PC-9 (cell line): ENCODE results near the gene XPO6. TPM values are rescaled to one million over a fixed set of nuclear protein-coding genes. Genes with fewer than 3 reads are reported as not detected.

Experiments used
- BruUV-seq: library from RNA; stranded (reverse); fragments of 400-500 nt; replicated peaks from 2 replicates; lab custom pipeline; 2021; lab: Mats Ljungman, UMichigan
- CTCF ChIA-PET: fragments of 300-600 bp; sonication (Branson Sonifier 250); formaldehyde crosslinking; loops from one replicate; lab custom pipeline; 2022; ENCODE audit warnings: antibody characterized with exemption; lab: Charles Lee
- POLR2A ChIA-PET: fragments of 300-600 bp; sonication (Branson Sonifier 250); formaldehyde crosslinking; loops from one replicate; lab custom pipeline; 2022; ENCODE audit warnings: antibody characterized with exemption; ENCODE audit not compliant: unreplicated experiment; lab: Charles Lee
- DNase-seq, 2 experiments: peaks; one replicate each; pipeline versions ENCODE4 v3.0.0 to v3.0.0-alpha.2; 2015 to 2022; ENCODE audit warnings: mixed read lengths in 1 of 2
- H2AFZ ChIP-seq: fragments of 200-600 bp; sonication (generic); 2 replicates; pipeline ENCODE4 v1.8.1; 2017; ENCODE audit warnings: antibody characterized with exemption
- H3F3A ChIP-seq: fragments of 200-600 bp; sonication (generic); 2 replicates; pipeline ENCODE4 v1.8.1; 2017; ENCODE audit warnings: antibody characterized with exemption, mild to moderate bottlenecking, low read depth; ENCODE audit not compliant: insufficient read depth
- H3K27ac ChIP-seq: fragments of 200-600 bp; sonication (generic); 2 replicates; pipeline ENCODE4 v1.6.1; 2016; ENCODE audit warnings: mixed run types
- H3K27me3 ChIP-seq: fragments of 200-600 bp; sonication (generic); 2 replicates; pipeline ENCODE4 v1.6.1; 2016; ENCODE audit warnings: low read depth, mixed run types; ENCODE audit not compliant: insufficient read depth
- H3K36me3 ChIP-seq: fragments of 200-600 bp; sonication (generic); 2 replicates; pipeline ENCODE4 v1.6.1; 2016; ENCODE audit warnings: low read depth, mixed run types
- H3K4me1 ChIP-seq: fragments of 200-600 bp; sonication (generic); replicated peaks from 2 replicates; pipeline ENCODE4 v1.6.1; 2016; ENCODE audit warnings: mixed run types; ENCODE audit not compliant: insufficient read depth
- H3K4me2 ChIP-seq: fragments of 200-600 bp; sonication (generic); 2 replicates; pipeline ENCODE4 v1.6.1; 2017; ENCODE audit warnings: mixed run types
- H3K4me3 ChIP-seq: fragments of 200-600 bp; sonication (generic); 2 replicates; pipeline ENCODE4 v1.6.1; 2016; ENCODE audit warnings: mixed run types
- H3K79me2 ChIP-seq: fragments of 200-600 bp; sonication (generic); 2 replicates; pipeline ENCODE4 v1.6.1; 2017; ENCODE audit warnings: low read depth, mixed run types
- H3K9me2 ChIP-seq: fragments of 200-600 bp; sonication (generic); 2 replicates; pipeline ENCODE4 v1.8.1; 2017; ENCODE audit warnings: mild to moderate bottlenecking; ENCODE audit not compliant: insufficient read depth
- H3K9me3 ChIP-seq: fragments of 200-600 bp; sonication (generic); 2 replicates; pipeline ENCODE4 v1.8.1; 2016; ENCODE audit warnings: low read depth; ENCODE audit not compliant: insufficient read depth
- H4K20me1 ChIP-seq: fragments of 200-600 bp; sonication (generic); 2 replicates; pipeline ENCODE4 v1.8.1; 2017; ENCODE audit not compliant: insufficient read depth
- EZH2 ChIP-seq: fragments of 200-600 bp; sonication (generic); IDR thresholded peaks from 2 replicates; pipeline ENCODE4 v1.8.0; 2017; ENCODE audit warnings: antibody characterized with exemption, low read depth
- intact Hi-C: fragments of 100-400 bp; cut with micrococcal nuclease; formaldehyde crosslinking; loops from one replicate; pipeline ENCODE4 v1.10.0; 2022; ENCODE audit not compliant: unreplicated experiment
- total RNA-seq: library from RNA; stranded (reverse); gene quantifications from 2 replicates; pipeline ENCODE4 v1.2.3, GENCODE V29; 2021
- TF ChIP-seq, protein P1 (sequence below): fragments of 200-600 bp; sonication (generic); conservative IDR thresholded peaks from 2 replicates; pipeline ENCODE4 v1.6.1; 2017; ENCODE audit warnings: mixed run types, antibody characterized with exemption, mild to moderate bottlenecking, moderate library complexity

The XPO6 gene
- total RNA-seq, 1 experiment from 2014 or later = 154 TPM

DNA sequence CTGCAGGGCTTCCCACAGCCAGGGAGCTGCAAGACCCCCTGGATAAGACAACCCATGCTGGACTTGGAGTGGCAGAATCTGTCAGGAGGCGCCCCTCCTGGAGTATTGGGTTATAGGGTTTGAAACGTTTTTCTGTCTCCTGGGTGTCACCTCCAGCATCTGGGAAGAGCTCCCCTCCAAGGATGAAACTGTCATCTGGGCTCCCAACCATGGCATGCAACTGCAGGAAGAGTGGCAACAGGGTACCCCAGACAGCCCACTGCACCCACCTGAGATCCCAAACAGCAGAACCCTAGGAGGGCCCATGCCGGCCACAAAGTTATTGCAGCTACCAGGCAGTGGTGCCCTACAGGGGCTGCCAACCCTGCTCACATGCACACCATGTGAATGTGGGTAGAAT, 147.6 kb downstream of the XPO6 start:
- no peak for DNase-seq
- no peak overlapping the region for H3K4me2 ChIP-seq
- TF ChIP-seq, protein P1, sequence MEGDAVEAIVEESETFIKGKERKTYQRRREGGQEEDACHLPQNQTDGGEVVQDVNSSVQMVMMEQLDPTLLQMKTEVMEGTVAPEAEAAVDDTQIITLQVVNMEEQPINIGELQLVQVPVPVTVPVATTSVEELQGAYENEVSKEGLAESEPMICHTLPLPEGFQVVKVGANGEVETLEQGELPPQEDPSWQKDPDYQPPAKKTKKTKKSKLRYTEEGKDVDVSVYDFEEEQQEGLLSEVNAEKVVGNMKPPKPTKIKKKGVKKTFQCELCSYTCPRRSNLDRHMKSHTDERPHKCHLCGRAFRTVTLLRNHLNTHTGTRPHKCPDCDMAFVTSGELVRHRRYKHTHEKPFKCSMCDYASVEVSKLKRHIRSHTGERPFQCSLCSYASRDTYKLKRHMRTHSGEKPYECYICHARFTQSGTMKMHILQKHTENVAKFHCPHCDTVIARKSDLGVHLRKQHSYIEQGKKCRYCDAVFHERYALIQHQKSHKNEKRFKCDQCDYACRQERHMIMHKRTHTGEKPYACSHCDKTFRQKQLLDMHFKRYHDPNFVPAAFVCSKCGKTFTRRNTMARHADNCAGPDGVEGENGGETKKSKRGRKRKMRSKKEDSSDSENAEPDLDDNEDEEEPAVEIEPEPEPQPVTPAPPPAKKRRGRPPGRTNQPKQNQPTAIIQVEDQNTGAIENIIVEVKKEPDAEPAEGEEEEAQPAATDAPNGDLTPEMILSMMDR = no peak
- TF ChIP-seq EZH2 = no peak
- H4K20me1 ChIP-seq = no peaks in the 10 kb centered on the region
- no peaks in the 10 kb centered on the region for H3K36me3 ChIP-seq
- no peaks in the 10 kb centered on the region for H3K4me1 ChIP-seq
- intact Hi-C loops = no loop called here
- H3F3A ChIP-seq = no peaks in the 10 kb centered on the region
- H3K27me3 ChIP-seq = peaks cover 51% of the 10 kb centered on the region
- ChIA-PET POLR2A (no interaction called here), CTCF (no interaction called here)
- no peak overlapping the region for H3K4me3 ChIP-seq
- no peaks in the 10 kb centered on the region for H3K79me2 ChIP-seq
- no peaks in the 10 kb centered on the region for H3K9me2 ChIP-seq
- H3K9me3 ChIP-seq = no peaks in the 10 kb centered on the region
- BruUV-seq = no TSS peak
- no peak overlapping the region for H2AFZ ChIP-seq
- no peak overlapping the region for H3K27ac ChIP-seq

DNA sequence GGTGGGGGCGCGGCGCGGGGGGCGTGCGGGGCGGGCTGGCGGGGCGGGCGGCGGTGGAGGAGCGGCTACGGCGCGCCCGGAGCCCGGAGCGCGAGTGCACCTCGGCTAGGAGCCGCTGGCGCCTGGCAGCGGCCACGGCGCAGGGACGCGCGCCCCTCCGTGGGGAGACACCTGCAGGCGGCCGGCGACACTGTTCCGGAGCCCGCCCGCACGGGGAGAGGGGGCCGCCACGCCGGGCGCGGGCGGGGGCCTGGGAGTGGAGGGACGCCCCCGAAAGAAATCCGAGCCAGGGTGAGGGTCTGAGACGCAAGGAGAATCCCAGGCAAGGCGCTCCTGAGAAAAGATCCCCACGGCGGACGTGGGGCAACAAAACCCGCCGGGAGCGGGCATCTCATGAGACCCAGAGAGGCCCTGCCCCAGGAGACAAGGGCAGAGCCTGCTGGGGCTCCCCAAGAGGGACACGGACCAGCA, 148.1 kb downstream of the XPO6 start, which contains the start of gene GSG1L:
Gene GSG1L, minus strand, starts transcription at position 124 of the 471 bp plus-strand sequence. CDS start 290 bp downstream, outside the sequence.
- POLR2A ChIA-PET = no interaction called here
- BruUV-seq = no TSS peak
- H3K4me2 ChIP-seq = no peak within 1 kb of the TSS
- DNase-seq = no peak
- H3K27ac ChIP-seq = no peak within 1 kb of the TSS
- CTCF ChIA-PET = no interaction called here
- H3K27me3 ChIP-seq = peaks cover 56% of the 10 kb centered on the region
- H3K79me2 ChIP-seq = no peaks in the 10 kb centered on the region
- H3F3A ChIP-seq = no peaks in the 10 kb centered on the region
- H3K9me2 ChIP-seq = no peaks in the 10 kb centered on the region
- TF ChIP-seq EZH2 = no peak
- TF ChIP-seq, protein P1 = no peak
- intact Hi-C loops = no loop called here
- no peaks in the 10 kb centered on the region for H3K4me1 ChIP-seq
- no peak within 1 kb of the TSS for H2AFZ ChIP-seq
- H3K36me3 ChIP-seq = no peaks in the 10 kb centered on the region
- no peaks in the 10 kb centered on the region for H3K9me3 ChIP-seq
- H4K20me1 ChIP-seq = no peaks in the 10 kb centered on the region
- no peak within 1 kb of the TSS for H3K4me3 ChIP-seq

DNA sequence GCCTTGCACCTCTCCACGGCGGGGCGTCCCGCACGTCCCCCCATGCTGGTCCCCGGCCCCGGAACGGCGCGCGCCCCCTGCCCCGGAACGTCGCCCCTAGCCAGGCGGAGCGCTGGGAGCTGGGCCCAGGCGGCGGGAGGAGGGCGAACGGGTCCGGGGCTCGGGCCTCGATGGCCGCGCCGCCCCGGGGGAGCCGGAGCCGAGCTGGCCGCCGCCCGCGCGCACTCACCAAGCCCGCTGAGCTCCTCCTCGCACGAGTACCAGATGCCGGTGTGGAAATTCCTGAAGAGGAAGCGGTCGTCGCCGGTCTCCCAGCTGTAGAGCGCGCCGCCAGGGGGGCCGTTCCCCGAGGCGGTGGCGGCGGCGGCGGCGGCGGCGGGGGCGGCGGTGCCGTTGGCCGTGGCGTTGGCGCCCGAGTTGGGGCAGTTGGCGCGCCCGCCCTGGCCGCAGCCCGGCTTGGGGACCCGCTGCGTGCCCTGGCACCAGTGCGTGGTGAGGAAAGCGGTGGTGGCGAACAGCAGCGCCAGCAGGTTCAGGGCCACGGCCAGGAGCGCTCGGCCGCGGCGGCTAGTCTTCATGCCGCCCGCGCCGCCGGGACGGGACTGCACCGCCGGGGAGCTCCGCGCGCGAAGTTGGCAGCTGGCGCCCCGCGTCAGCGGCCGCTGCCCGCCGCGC, 148.8 kb downstream of the XPO6 start:
- no peaks in the 10 kb centered on the region for H3K4me1 ChIP-seq
- peaks cover 63% of the 10 kb centered on the region for H3K27me3 ChIP-seq
- H3K9me3 ChIP-seq = no peaks in the 10 kb centered on the region
- POLR2A ChIA-PET = no interaction called here
- intact Hi-C loops = no loop called here
- no peak for TF ChIP-seq EZH2
- TF ChIP-seq, protein P1 = no peak
- H3K27ac ChIP-seq = no peak overlapping the region
- BruUV-seq = no TSS peak
- no peak overlapping the region for H2AFZ ChIP-seq
- H3K4me3 ChIP-seq = no peak overlapping the region
- no peak for DNase-seq
- no peaks in the 10 kb centered on the region for H3K36me3 ChIP-seq
- CTCF ChIA-PET = no interaction called here
- no peak overlapping the region for H3K4me2 ChIP-seq
- H4K20me1 ChIP-seq = no peaks in the 10 kb centered on the region
- H3K79me2 ChIP-seq = no peaks in the 10 kb centered on the region
- H3K9me2 ChIP-seq = no peaks in the 10 kb centered on the region
- H3F3A ChIP-seq = no peaks in the 10 kb centered on the region
